CD4-positive, alpha-beta T cell treated with Interleukin-6 for 4 hours (primary cell): ENCODE results near the gene SNAP25.

Source experiments
- DNase-seq: peaks from one replicate; pipeline ENCODE4 v3.0.0-alpha.2; 2020; ENCODE audit warnings: mixed read lengths

SNAP25 gene

DNA sequence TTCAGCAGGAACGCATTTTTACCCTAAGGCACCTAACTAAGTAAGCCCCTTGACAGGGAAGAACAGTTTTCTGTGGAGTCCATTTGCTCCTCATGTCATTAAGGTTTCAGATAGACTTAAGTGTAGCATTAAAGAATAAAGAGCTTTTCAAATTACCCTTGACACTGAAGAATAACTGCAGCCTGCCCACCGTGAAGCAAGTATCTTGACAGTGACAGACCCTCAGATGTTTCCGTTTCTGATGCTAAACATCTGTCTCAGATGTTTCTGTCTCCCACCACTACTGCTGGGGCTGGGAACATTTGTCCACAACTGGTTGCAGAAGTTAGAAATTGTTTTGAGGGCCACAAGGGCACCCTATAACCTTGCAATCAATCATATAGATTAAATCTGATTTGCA is 50.0 kb downstream of the SNAP25 start:
- no peak for DNase-seq

DNA sequence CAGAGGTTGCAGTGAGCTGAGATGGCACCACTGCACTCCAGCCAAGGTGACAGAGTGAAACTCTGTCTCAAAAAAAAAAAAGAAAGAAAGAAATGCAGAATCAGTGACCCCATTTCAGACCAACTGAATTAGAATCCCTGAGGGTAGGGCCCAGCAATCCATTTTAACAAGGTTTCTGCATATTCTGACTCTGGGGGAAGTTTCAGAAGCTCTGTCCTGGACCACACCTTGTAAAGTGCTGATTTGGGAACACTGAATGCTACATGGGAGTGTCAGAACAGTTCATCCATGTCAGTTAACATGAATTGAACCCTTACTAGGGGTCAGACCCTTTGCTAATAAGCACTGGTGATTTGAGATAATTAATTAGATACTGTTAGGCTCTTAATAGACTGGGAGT is 52.0 kb downstream of the SNAP25 start:
- DNase-seq = no peak

DNA sequence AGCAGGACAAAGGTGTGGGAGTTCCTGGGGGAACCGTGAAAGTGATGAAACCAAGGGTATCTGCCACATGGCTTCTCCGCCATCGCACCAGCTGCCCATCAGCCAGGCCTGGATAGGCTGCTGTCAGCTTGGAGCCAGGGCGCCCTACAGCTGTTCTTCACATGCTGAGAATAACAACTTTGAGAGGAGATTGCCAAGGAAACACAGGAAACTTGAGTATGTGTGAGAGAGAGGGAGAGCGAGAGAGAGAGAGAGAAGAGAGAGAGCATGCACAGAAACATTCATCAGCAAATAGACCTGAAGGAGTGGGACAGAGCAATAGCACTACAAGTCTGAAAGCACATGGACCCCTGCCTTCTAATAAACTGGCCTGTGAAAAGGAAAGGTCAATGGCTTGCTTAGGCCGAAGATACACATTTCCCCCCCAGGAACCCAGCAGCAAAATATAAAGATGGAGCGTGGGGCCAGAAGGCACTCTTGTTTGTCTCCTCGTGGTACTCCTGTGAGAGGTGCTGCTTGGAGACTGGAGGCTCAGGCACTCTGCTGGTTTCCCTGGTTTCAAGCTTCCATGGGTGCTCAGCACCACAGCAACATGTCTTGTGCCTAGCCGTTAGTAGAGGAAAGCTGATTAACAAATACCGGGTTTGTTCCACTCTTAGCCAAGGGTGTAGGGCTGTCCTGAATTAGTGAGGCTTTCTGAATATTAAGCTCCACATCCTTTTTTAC is 53.0 kb downstream of the SNAP25 start:
- no peak for DNase-seq

GRCh38 chr20:10276878-10277580 is 58.4 kb downstream of the SNAP25 start:
- DNase-seq = no peak

GRCh38 chr20:10277616-10278015 is 59.0 kb downstream of the SNAP25 start:
- no peak for DNase-seq

DNA sequence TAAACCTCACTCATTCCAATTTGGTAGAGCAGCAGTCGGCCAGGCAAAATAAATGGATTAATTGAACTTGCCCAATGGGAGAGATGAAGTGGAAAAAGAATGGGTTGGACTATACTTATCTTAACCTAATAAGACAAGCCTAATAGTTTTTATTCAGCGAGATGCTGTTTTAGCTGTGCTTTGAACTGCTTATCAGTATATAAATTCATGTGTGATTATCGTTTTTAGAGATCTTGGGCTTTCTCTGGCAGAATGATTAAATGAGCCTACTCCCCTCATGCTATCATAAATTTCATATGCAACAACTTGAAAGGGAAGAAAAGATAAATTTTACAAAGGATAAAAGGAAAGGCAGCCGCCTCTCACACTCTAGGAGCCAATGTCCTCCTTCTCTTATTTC is 59.8 kb downstream of the SNAP25 start:
- DNase-seq = no peak

DNA sequence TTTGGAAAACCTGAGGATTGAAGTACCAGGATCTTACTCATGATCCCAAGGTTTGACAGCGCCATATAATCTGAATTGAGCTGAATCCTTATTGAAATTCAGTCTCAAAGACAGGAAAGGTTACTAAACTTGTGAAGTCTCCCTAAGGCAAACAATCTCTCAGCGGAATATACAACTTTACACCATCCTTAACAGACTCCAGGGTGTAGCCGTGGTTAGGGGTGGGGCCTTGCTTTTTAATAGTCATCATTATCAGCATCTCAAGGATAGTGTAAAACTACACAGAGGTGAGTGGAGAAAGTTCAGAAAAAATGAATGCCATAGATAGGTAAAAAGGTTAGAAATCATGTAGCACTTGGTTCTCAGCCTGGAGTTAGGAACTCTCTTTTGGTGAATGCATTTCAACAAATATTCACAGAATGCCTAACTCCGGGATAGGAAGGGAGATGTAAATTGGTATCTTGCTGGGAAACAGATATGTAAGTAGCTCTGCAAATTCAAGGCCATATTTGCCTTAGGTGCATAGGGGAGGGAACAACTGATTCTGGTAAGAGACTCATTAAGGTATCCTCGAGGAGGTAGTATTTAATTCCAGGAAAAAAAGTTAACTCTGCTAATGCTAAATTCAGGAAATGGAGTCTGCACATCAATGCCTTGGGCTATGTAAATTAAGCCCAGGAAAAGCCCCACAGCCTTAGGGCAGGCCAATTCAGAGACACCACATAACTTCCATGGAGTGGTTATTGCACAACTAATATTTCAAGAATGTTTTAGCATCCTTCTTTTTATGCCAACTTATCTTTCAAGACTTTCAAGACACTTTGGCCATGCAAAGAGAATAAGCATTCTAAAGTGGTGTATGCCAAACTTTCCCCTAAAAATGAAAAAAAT is 61.6 kb downstream of the SNAP25 start:
- DNase-seq = no peak

DNA sequence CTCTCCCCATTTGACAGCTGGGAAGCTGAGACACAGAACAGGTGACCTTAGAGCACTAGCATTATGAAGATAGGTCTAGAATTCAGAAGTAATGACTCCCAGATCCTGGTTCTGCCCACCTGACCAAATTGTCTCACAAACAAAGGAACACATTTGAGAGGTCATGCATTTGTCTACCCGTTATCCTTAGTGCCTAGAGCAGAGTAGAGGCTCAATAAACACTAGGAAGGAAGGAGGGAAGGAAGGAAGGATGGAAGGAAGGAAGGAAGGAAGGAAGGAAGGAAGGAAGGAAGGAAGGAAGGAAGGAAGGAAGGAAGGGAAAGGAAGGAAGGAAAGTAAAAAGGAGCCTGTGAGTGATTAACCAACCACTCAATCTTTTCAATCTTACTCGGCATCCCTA is 63.3 kb downstream of the SNAP25 start:
- no peak for DNase-seq

GRCh38 chr20:10282979-10283456 is 64.4 kb downstream of the SNAP25 start:
- DNase-seq = no peak

DNA sequence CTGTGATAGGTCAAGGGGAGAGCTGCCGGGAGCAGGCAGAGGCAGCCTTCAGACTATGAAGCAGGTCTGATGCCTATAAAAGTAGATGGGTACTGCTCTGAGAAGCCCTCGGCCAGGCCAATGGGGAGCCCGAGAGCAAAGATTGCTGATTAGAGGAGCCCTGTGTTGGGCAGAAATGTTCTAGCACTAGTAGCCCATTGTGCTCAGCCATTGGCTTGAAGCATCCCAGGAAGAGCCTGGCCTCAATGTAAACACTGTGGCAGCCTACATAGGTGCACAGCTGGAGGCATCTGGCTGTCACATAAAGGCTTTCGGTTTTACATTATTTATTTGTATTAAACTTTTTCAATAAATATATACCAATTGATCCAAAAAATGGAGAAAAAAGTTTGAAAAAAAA is 67.7 kb downstream of the SNAP25 start:
- DNase-seq = no peak

DNA sequence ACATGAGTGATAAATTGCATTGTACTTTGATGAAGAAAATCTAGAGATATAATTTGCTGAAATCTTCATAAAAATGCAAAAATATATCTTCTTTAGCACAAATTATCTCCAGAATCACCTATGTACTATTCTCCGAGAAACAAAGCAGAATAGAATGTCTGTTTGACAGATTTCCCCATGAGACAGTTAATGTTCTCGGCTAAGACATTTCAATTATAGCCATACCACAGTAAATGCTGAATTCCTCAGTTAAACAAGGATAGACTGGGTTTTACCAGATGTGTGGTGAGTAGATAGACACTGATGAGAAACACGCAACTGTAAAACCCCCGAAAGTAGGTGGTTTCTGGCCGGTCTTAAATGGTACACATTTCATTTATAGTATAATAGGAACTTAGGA is 69.8 kb downstream of the SNAP25 start:
- no peak for DNase-seq

DNA sequence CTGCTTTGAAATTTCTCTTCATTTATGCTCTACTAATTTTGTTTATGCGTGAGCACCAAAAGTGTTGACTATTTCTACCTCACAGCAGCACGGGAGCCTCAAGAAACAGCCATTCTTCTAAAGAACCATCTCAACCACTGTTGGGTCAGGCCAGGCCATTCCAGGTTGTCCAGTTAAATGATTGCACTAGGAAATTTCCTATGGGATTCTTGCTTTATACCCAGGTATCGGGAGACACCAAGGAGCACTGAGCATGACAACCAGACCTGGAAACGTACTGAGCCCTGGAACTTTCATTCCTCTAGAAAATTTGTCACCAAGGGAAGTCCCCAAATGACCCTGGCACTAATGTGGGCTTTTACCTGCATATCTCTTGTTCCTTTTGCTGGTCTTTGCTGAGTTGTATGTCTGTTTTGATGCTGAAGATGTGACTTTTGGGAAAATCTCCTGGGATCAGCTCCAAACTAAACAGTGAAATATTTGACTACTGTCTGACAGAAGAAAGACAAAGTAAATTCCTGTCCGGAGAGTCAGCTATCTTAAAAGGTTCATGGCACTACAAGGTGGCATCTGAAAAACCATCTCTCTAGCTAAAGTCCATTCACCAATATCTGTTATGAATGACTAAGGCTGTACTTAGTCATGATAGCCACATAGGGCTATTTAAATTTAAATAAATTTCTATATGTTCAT is 70.5 kb downstream of the SNAP25 start:
- DNase-seq = no peak

DNA sequence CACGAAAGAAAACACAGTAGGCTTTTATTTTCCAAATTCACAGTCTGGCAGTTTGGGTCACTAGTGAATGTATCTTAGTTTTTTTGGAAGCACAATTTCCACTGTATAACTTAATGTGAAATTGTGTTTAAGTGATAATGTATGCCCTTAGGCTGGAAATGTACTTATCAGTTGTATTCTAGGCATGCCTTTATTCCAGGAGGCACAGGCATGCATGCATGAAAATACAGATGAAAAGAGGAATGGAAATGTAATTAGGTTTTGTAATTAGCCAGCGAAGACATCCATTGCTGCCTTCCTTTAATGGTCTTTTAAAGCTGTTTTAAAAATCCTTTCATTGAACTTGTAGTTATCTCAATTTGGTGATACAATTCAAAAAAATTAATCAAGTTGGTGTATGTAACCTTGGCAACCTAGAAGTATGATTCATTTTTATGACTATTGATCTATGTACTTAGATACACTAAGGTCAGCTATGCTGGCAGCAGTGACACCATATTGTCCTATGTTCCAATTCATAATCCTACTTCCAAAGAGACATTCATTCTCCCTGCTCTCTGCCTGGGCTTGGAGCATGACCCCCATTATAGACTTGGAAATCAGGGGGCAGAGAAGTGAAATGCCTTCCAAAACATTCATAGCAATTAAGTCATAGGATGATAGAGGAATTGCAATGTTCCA is 73.1 kb downstream of the SNAP25 start:
- DNase-seq = no peak

DNA sequence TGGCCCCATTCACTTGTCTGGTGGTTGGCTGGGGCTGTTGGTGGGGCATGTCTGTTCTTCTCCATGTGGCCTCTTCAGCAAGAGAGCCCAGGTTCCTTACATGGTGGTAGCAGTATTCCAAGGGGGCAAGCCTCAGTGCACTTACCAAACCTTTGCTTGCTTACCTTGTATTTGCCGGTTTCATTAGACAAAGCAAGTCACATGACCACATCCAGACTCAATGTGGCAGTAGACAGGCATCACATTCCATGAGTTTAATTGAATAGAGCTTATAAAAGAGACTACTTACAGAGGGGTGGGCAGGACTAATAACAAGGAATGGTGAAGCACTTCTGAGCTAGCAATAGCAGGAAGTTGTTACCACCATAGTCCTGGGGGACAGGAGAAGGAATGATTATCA is 78.6 kb downstream of the SNAP25 start:
- DNase-seq = no peak

DNA sequence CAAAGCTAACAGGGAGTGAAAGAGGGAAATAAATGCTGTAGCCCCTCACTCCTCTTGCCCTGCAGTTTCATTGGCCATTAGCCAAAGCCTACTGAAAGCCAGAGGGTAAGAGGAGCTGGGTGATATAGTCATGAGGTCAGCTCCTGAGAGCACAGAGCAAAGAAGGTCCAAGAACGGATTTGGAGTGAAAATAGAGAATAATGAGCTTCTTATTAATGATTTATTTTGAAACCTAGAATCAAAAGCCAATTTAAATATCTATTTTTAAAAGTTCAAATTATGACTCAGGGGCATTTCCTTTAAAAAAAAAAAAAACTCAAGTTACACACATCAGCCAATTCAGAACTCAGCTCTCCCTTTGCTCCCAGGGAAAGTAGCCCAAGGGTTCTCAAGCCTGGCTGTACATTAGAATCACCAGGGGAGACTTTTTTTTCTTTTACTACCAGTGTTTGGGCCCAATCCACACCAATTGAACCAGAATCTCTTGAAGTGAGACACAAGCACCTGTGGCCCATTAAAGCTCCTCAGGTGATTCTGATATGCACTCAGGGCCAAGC is 79.1 kb downstream of the SNAP25 start:
- DNase-seq = no peak

DNA sequence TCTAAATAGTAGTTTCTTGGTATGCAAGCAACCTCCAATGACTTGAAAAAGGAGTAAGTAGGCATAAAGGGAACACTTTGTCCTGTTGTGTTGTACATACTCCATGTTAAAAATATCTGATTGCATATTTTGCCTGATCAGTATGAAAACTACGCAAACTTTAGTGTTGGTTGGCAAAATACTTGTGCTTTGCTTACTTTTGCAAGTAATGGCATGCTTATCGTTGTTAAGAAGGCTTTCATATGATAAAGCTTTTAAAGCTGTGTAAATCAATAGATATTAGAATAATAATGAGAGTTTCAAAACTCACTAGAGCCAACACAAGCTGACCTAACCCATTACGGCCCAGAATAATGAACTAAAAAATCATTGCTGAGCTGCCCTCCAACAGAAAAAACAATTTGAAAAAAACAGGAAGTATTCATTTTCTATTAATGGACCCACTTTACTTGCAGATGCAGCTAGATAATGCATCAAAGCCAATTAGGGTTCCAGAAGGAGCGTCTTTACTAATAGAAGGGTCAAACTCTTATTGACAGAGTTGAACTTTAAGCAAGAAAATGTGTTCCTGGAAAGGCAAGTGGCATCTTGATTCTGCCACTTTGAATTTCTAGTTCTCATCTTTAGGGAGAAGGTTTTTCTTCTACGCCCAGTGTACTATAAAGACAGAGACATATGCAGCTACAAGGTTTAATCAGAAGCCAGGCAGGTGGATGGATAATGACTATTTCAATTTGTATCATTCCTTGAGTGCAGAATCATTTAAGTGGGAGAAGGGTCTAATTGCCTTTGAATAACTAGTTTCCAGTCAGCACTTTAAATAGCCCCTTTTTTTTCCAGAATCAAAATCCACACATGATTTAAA is 82.2 kb downstream of the SNAP25 start:
- DNase-seq = no peak

- DNase-seq = no peak
These were observed 85.2 kb downstream of the SNAP25 start for GRCh38 chr20:10303852-10304251.

DNA sequence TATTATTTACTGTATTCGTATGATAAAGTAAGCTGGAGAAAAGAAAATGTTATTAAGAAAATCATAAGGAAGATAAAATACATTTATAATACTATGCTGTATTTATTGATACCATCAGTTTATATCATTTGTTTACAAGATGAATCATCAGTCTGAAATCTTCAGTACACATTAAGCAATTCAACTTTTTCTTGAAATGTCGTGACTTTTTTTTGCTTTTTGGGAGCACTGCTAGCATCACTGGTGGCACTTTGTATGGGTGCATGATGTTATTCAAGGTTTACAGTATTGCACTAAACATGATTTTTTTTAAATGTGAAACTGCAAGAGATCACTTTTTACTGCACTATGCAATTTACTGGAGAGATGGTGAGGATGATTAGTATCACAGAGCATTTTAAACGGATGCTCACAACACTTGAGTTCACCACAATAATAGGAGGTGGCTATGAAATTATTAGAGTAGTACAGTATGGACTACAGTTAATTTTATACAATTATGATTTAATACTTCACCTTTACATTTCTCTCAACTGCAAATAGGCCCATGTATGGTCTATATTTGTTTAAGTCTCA is 85.9 kb downstream of the SNAP25 start:
- DNase-seq = no peak

- no peak for DNase-seq
These were observed 88.1 kb downstream of the SNAP25 start for GRCh38 chr20:10306440-10307358.
